HG02759 (cell line): ENCODE data around the gene ORC3.
"Not testable (repeated sequence)": the region's sequence is repeated elsewhere in the genome, so short reads cannot be mapped to it uniquely, and the experiment has no call there.

Source experiments
- ATAC-seq: cut with Tn5 transposase; IDR thresholded peaks from one replicate; pipeline ENCODE4 v1.9.1; 2021; ENCODE audit warnings: mild to moderate bottlenecking, moderate library complexity; ENCODE audit not compliant: unreplicated experiment

Gene ORC3

DNA sequence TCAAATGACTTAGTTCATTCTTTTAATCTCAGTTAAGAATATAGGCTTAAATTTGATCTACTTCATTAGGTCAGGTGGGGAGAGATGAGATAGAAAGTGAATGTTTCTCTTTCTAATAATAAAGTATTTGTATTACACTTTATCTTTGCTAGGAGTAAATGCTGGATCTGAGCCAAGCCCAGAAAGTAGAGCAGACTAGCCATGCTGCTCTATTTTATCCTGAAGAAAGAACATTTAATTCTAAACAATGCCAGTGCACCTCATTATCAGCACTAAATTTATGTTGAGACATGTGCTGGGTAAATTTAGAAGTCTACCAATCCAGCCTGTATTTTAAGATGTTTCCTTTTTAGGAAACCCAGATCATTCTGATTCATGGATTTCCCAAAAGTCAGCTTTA is 68.6 kb downstream of the ORC3 start:
- ATAC-seq: no peak

DNA sequence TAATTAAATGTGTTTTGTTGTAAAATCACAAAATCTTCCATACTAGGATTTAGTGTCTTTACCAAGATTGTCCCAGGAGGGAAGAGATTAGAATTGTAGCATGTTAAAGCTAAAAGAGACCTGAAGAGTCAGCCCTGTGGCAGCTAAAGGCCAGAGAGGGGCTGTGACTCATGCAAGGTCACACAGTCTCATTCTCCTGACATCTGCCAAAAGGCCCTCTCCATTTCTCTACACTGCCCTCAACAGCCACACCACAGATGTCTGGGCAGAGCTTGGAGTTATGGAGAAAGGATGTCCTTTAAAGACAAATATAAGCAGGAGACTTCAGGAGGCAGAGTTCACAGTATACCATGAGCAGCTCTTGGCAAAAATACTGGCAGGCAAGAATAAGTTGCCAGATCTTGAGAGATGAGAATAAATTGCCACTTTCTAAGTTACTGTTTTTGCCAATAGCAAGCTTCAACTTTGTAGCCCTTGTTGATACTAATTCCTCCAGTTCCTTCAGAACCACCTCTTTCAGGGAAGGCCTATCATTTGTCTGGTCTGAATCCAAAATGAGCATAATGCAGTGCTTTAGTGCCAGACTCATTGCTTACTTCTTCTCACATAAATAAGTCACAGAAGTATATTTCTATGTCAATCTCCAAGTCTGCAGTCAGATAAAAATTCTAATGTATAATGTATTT is 70.4 kb downstream of the ORC3 start:
- no peak for ATAC-seq

GRCh38 chr6:87661016-87661415 is 71.1 kb downstream of the ORC3 start:
- ATAC-seq: no peak

GRCh38 chr6:87661503-87661902 is 71.6 kb downstream of the ORC3 start:
- no peak for ATAC-seq

DNA sequence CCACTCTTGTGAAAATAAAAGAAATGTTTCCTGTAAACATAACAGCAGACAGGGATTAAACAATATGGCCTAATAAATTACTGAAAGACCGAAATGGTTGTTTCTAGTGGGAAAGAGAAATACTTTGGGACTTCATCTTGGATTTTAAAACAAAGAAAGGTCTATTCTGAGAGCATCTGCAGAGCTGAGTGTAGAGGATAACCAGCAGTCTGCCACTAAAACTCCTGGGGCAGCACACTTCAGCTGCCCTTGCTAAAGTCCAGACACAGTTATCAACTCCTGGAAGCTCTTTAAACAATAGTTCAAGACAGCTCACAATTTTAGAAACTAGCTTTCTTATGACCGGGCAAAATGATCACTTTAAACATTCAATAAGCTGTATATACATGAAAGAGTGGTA is 73.5 kb downstream of the ORC3 start:
- no peak for ATAC-seq

- ATAC-seq: no peak
Observed at GRCh38 chr6:87664921-87665485, 75.1 kb downstream of the ORC3 start.

- ATAC-seq: no peak
Observed at GRCh38 chr6:87667032-87667431, 77.1 kb downstream of the ORC3 start.

- ATAC-seq: no peak
Observed at GRCh38 chr6:87668013-87668412, 78.1 kb downstream of the ORC3 start.

DNA sequence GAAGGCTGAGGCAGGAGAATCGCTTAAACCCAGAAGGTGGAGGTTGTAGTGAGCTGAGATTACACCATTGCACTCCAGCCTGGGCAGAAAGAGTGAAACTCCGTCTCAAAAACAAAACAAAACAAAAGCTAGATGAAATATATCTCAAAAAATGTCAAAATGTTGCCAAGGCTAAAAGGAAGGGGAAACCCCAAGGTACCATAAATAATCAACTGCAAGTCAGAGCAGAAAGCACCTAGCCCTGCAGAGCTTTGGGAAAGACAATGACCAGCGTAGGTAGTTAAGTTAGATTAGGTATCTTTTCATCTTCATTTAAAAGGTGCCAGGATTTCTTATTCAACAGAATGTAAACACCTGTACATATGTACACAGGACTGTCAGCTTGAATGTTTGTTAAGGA is 79.1 kb downstream of the ORC3 start:
- peak; percentile 62 for ATAC-seq

- no peak for ATAC-seq
Observed at GRCh38 chr6:87670707-87671106, 80.8 kb downstream of the ORC3 start.

GRCh38 chr6:87671555-87672029 is 81.7 kb downstream of the ORC3 start:
- no peak for ATAC-seq

DNA sequence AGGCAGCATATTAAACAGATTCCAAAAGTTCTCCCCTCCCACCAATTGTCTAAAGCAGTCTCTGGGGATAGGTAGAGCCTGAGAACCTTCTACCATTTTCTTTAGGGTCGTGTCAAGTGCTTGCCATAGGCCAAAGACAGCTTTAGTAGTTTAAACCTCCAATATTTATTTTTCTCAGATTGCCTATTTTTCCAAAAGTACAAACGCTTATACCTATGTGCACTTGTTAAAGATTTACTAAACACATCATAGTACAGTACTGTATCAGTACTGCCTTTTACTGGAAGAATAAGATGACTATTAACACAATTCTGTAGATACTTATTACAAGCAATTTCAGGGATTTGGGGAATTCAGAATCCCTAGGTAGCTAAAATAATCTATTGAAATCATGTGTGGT is 82.7 kb downstream of the ORC3 start:
- no peak for ATAC-seq

DNA sequence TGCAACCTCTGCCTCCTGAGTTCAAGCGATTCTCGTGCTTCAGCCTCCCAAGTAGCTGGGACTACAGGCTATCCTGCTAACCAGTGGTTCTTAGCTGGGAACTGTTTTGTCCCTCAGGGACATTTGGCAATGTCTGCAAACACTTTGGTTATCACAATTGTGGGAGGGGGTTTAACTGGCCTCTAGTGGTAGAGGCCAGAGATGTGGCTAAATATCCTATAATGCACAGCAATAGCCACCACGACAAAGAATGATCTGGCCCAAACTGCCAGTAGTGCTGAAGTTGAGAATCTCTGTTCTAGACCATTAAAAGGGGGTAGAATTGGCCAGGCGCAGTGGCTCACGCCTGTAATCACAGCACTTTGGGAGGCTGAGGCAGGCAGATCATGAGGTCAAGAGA is 83.3 kb downstream of the ORC3 start:
- ATAC-seq: no peak

- ATAC-seq: no peak
Observed at GRCh38 chr6:87674290-87674689, 84.4 kb downstream of the ORC3 start.

DNA sequence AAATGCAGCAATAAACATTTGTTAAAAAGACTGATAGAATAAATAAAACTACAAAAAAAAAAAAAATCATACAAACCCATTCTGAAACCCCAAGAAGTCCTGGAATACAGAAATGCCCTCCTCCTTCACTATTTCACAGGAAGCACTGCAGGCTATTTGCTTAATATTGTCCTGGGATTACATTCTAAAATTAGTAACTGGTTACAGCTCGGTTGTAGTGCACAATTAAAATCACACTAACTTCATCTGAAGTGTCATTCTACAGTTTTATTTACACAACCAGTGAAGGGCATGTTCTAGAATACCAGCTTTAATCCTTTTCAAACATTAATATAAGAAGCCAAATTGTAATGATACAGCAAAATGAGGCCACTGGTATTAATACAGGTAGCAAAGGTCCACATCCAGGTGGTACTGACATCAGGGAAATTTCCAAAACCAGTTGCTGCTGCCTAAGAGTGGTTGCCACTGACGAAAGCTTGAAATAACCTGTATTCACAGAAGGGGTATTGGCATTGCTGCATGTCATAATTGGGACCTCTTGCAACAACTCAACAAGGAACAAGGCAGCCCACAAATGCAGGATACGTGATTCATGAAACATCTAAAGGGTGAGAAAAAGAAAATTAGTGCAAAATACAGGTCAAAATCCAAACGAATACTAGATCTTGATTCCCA is 85.2 kb downstream of the ORC3 start:
- no peak for ATAC-seq

- peak; percentile 50 for ATAC-seq
Observed at GRCh38 chr6:87682310-87682709, 92.4 kb downstream of the ORC3 start.

DNA sequence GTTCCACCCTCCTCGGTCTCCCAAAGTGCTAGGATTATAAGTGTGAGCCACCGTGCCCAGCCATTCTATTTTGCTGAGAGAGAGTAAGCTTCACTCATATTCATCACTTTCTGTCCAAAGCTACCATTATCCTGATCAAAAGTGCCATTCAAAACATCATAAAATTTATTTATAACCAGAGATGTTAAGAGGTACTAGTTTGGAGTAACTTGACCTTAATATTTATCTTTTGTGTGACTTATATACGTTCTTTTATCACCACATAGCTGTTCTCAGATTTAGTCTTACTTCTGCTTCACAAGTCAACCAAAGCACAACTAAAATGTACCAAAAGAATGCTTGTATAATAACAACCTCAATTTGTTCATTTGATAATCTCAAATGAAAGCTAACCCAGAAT is 94.0 kb downstream of the ORC3 start:
- ATAC-seq: no peak

GRCh38 chr6:87684895-87685654 is 95.1 kb downstream of the ORC3 start:
- ATAC-seq: no peak

DNA sequence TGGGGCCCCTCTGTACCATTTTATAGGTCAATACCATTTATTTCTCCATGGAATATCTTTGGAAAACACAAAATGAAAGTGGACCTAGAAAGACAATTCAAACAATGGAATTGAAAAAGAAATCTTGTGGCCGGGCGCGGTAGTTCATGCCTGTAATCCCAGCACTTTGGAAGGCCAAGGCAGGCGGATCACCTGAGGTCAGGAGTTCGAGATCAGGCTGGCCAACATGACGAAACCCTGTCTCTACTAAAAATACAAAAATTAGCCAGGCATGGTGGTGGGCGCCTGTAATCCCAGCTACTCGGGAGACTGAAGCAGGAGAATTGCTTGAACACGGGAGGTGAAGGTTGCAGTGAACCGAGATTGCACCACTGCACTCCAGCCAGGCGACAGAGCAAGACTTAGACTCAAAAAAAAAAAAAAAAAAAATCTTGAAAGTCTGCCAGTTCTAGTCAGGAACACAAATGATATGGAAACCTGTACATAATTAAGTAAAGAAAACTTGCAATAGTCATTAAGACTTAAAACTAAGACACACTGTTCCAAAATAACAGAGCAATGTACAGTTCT is 96.8 kb downstream of the ORC3 start:
- ATAC-seq: not testable (repeated sequence)

GRCh38 chr6:87687296-87687695 is 97.4 kb downstream of the ORC3 start:
- ATAC-seq: no peak

DNA sequence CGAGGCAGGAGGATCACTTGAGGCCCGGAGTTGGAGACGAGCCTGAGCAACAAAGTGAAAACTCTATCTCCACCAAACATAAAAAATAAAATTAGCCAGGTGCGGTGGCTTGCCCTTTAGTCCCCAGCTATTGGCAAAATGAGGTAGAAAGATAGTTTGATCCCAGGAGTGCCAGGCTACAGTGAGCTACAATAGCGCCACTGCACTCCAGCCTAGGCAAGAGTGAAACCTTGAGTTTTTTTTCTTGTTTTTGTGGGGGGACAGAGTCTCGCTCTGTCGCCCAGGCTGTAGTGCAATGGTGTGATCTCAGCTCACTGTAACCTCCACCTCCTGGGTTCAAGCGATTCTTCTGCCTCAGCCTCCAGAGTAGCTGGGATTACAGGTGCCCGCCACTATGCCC is 98.0 kb downstream of the ORC3 start:
- not testable (repeated sequence) for ATAC-seq
